ENCODE results near the gene GALNT9.
"Not testable (repeated sequence)": the region's sequence is repeated elsewhere in the genome, so short reads cannot be mapped to it uniquely, and the experiment has no call there.

Gene GALNT9

GRCh38 chr12:132312516-132312915 lies 16.9 kb downstream of the GALNT9 start:
- DNase-seq (ENCODE audit: low spot score), result no peak

- DNase-seq (ENCODE audit: low spot score), result no peak
Observed at GRCh38 chr12:132311201-132311915, 18.0 kb downstream of the GALNT9 start.

GRCh38 chr12:132310181-132311040 lies 19.0 kb downstream of the GALNT9 start:
- no peak for DNase-seq (ENCODE audit: low spot score)

GRCh38 chr12:132309596-132310086 lies 19.7 kb downstream of the GALNT9 start:
- DNase-seq (ENCODE audit: low spot score), result no peak

- DNase-seq (ENCODE audit: low spot score), result no peak
Observed at GRCh38 chr12:132308853-132309595, 20.4 kb downstream of the GALNT9 start.

- no peak for DNase-seq (ENCODE audit: low spot score)
Observed at GRCh38 chr12:132307976-132308852, 21.2 kb downstream of the GALNT9 start.

- DNase-seq (ENCODE audit: low spot score), result no peak
Observed at GRCh38 chr12:132306885-132307191, 22.6 kb downstream of the GALNT9 start.

GRCh38 chr12:132305991-132306884 lies 23.2 kb downstream of the GALNT9 start:
- no peak for DNase-seq (ENCODE audit: low spot score)

GRCh38 chr12:132305560-132305966 lies 23.8 kb downstream of the GALNT9 start:
- no peak for DNase-seq (ENCODE audit: low spot score)

GRCh38 chr12:132304866-132305265 lies 24.5 kb downstream of the GALNT9 start:
- DNase-seq (ENCODE audit: low spot score), result not testable (repeated sequence)

GRCh38 chr12:132303853-132304373 lies 25.5 kb downstream of the GALNT9 start:
- not testable (repeated sequence) for DNase-seq (ENCODE audit: low spot score)

- no peak for DNase-seq (ENCODE audit: low spot score)
Observed at GRCh38 chr12:132302466-132303358, 26.7 kb downstream of the GALNT9 start.

GRCh38 chr12:132300789-132301722 lies 28.3 kb downstream of the GALNT9 start:
- no peak for DNase-seq (ENCODE audit: low spot score)

GRCh38 chr12:132296063-132296462 lies 33.3 kb downstream of the GALNT9 start:
- DNase-seq (ENCODE audit: low spot score), result no peak

- DNase-seq (ENCODE audit: low spot score), result not testable (repeated sequence)
Observed at GRCh38 chr12:132295561-132295960, 33.8 kb downstream of the GALNT9 start.

GRCh38 chr12:132295101-132295526 lies 34.3 kb downstream of the GALNT9 start:
- DNase-seq (ENCODE audit: low spot score), result no peak

GRCh38 chr12:132294121-132295034 lies 35.0 kb downstream of the GALNT9 start:
- DNase-seq (ENCODE audit: low spot score), result no peak
